ENCODE data around the gene CCDC178. TPM values are rescaled to one million over a fixed set of nuclear protein-coding genes. Genes with fewer than 3 reads are reported as not detected.

CCDC178 gene
- total RNA-seq, 1 donor from 2014 or later: not detected

GRCh38 chr18:32930695-32931301, 509.7 kb downstream of the CCDC178 start:
- Mint-ChIP-seq H3K4me3 (ENCODE audit: unreplicated experiment) (no peak overlapping the region), H3K36me3 (ENCODE audit: unreplicated experiment) (no peaks in the 10 kb centered on the region), H3K27me3 (ENCODE audit: unreplicated experiment) (no peaks in the 10 kb centered on the region), H3K4me1 (ENCODE audit: unreplicated experiment) (peaks cover 11% of the 10 kb centered on the region), H3K9me3 (ENCODE audit: unreplicated experiment) (no peaks in the 10 kb centered on the region), H3K27ac (ENCODE audit: unreplicated experiment) (no peak overlapping the region)
- no peak for DNase-seq (ENCODE audit: extremely low spot score, unreplicated experiment)
- TF ChIP-seq CTCF (IDR thresholded peaks at IDR 0.05): peak; percentile 63

GRCh38 chr18:32929213-32929612, 511.3 kb downstream of the CCDC178 start:
- TF ChIP-seq CTCF (IDR thresholded peaks at IDR 0.05): no peak
- no peak for DNase-seq (ENCODE audit: extremely low spot score, unreplicated experiment)
- Mint-ChIP-seq H3K4me1 (ENCODE audit: unreplicated experiment) (peaks cover 7% of the 10 kb centered on the region), H3K4me3 (ENCODE audit: unreplicated experiment) (no peak overlapping the region), H3K27ac (ENCODE audit: unreplicated experiment) (no peak overlapping the region), H3K9me3 (ENCODE audit: unreplicated experiment) (no peaks in the 10 kb centered on the region), H3K27me3 (ENCODE audit: unreplicated experiment) (no peaks in the 10 kb centered on the region), H3K36me3 (ENCODE audit: unreplicated experiment) (no peaks in the 10 kb centered on the region)

- Mint-ChIP-seq H3K4me3 (ENCODE audit: unreplicated experiment) (no peak overlapping the region), H3K9me3 (ENCODE audit: unreplicated experiment) (no peaks in the 10 kb centered on the region), H3K36me3 (ENCODE audit: unreplicated experiment) (no peaks in the 10 kb centered on the region), H3K4me1 (ENCODE audit: unreplicated experiment) (peaks cover 4% of the 10 kb centered on the region), H3K27me3 (ENCODE audit: unreplicated experiment) (no peaks in the 10 kb centered on the region), H3K27ac (ENCODE audit: unreplicated experiment) (no peak overlapping the region)
- TF ChIP-seq CTCF (IDR thresholded peaks at IDR 0.05): no peak
- DNase-seq (ENCODE audit: extremely low spot score, unreplicated experiment): no peak
These were observed 517.5 kb downstream of the CCDC178 start for GRCh38 chr18:32922951-32923430.

- TF ChIP-seq CTCF (IDR thresholded peaks at IDR 0.05): no peak
- Mint-ChIP-seq H3K27me3 (ENCODE audit: unreplicated experiment) (no peaks in the 10 kb centered on the region), H3K36me3 (ENCODE audit: unreplicated experiment) (no peaks in the 10 kb centered on the region), H3K9me3 (ENCODE audit: unreplicated experiment) (no peaks in the 10 kb centered on the region), H3K4me1 (ENCODE audit: unreplicated experiment) (peaks cover 4% of the 10 kb centered on the region), H3K4me3 (ENCODE audit: unreplicated experiment) (no peak overlapping the region), H3K27ac (ENCODE audit: unreplicated experiment) (no peak overlapping the region)
- DNase-seq (ENCODE audit: extremely low spot score, unreplicated experiment): no peak
These were observed 519.4 kb downstream of the CCDC178 start for GRCh38 chr18:32920796-32921787.

GRCh38 chr18:32919799-32920198, 520.7 kb downstream of the CCDC178 start:
- DNase-seq (ENCODE audit: extremely low spot score, unreplicated experiment): no peak
- peaks cover 4% of the 10 kb centered on the region for H3K4me1 Mint-ChIP-seq (ENCODE audit: unreplicated experiment)
- H3K4me3 Mint-ChIP-seq (ENCODE audit: unreplicated experiment): no peak overlapping the region
- no peak overlapping the region for H3K27ac Mint-ChIP-seq (ENCODE audit: unreplicated experiment)
- no peaks in the 10 kb centered on the region for H3K36me3 Mint-ChIP-seq (ENCODE audit: unreplicated experiment)
- peak; percentile 27 for TF ChIP-seq CTCF (IDR thresholded peaks at IDR 0.05)
- H3K27me3 Mint-ChIP-seq (ENCODE audit: unreplicated experiment): no peaks in the 10 kb centered on the region
- no peaks in the 10 kb centered on the region for H3K9me3 Mint-ChIP-seq (ENCODE audit: unreplicated experiment)
